GM12872 (cell line): ENCODE measurements around the gene PRR5L.

Experiments
- TF ChIP-seq, protein P1 (sequence below): IDR thresholded peaks from 3 replicates; pipeline ENCODE4 v1.5.1; 2011; ENCODE audit warnings: low read depth, mild to moderate bottlenecking, low read length, moderate library complexity; ENCODE audit not compliant: insufficient read depth

The PRR5L gene

DNA sequence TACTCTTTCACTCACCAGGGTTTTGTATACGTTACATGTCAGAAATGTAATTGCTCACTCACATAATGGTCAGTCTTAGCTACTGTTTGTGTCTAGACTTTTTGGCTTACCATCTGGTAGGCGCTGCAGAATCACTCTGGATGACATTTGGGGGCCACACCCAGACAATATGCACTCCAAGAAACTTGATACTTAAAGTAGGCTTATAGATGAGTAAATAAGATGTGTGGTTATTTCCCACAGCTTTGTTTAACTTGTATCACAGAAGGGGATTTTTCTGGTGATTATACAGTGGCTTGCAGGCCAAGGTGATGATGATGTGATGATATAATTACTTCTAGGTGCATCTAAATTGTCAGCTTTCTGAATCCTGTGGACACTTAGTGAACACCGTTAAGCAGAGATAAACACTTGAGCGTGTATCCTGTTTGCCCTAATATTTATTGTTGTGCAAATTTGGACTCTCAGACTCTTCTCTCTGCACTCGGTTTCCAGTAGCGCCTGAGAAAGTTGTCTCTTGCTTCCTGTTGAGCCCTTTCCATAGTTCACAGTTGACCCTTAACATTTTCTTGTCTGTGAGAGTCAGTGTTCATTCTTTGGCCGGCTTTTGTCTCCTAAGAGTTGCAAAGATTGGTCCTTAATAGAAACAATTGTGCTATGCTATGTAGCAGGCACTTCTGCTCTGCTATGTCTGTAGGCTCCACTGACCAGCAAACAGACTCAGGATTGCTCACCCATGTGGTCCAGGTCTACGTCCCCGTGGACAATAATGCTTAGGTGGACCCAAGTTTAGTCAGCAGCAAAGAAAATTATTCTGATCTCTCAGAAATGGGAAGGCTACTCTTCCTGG lies 89.3 kb downstream of the PRR5L start:
- TF ChIP-seq, protein P1, sequence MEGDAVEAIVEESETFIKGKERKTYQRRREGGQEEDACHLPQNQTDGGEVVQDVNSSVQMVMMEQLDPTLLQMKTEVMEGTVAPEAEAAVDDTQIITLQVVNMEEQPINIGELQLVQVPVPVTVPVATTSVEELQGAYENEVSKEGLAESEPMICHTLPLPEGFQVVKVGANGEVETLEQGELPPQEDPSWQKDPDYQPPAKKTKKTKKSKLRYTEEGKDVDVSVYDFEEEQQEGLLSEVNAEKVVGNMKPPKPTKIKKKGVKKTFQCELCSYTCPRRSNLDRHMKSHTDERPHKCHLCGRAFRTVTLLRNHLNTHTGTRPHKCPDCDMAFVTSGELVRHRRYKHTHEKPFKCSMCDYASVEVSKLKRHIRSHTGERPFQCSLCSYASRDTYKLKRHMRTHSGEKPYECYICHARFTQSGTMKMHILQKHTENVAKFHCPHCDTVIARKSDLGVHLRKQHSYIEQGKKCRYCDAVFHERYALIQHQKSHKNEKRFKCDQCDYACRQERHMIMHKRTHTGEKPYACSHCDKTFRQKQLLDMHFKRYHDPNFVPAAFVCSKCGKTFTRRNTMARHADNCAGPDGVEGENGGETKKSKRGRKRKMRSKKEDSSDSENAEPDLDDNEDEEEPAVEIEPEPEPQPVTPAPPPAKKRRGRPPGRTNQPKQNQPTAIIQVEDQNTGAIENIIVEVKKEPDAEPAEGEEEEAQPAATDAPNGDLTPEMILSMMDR = no peak

- TF ChIP-seq, protein P1 = no peak
Observed at GRCh38 chr11:36386411-36386810, 90.3 kb downstream of the PRR5L start.

- TF ChIP-seq, protein P1 = no peak
Observed at GRCh38 chr11:36388071-36388470, 92.0 kb downstream of the PRR5L start.

- TF ChIP-seq, protein P1 = no peak
Observed at GRCh38 chr11:36388951-36389350, 92.9 kb downstream of the PRR5L start.

- TF ChIP-seq, protein P1 = no peak
Observed at GRCh38 chr11:36389811-36390210, 93.7 kb downstream of the PRR5L start.

GRCh38 chr11:36390963-36391471 lies 94.9 kb downstream of the PRR5L start:
- TF ChIP-seq, protein P1 = no peak

DNA sequence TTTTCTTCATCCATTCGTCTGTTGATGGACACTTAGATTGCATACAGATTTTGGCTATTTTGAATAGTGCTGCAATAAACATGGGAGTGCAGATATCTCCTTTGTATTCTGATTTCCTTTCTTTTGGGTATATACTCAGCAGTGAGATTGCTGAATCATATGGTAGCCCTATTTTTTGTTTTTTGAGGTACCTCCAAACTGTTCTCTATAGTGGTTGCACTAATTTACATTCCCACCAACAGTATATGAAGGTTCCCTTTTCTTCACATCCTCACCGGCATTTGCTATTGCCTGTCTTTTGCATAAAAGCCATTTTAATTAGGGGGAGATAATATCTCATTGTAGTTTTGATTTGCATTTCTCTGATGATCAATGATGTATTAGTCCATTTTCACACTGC lies 96.1 kb downstream of the PRR5L start:
- TF ChIP-seq, protein P1 = no peak
